Measurements from ENCODE around the gene SNAPC4. TPM values are rescaled to one million over a fixed set of nuclear protein-coding genes. Genes with fewer than 3 reads are reported as not detected.

SNAPC4 gene
- total and polyA plus RNA-seq, 4 experiments from 2014 or later, result 0.35 to 15.4 (median 7.6) TPM

DNA sequence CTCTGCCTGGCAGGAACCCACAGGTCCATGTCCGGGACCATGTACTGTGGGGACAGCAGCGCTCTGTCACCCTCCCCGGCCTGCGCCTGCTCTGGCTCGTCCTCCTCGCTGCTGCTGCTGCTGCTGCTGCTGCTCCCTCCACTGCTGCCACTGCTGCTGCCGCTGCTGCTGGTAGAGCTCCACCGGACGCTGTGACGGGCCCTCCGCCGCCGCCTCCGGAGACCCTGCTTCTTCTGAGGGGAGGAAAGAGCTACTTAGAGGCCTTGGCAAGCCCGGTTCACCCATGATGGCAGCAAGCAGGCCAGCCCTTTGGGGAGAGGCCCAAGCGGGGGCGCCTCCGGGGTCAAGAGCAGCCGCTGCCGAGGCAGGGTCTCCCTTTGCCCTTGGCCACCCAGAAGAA is 16.5 kb downstream of the SNAPC4 start:
- Histone ChIP-seq H3K27me3 (ENCODE audit: insufficient read depth, low read length) (no peaks in the 10 kb centered on the region), H3K4me1 (ENCODE audit: insufficient read depth, low read length) (peaks cover 22% of the 10 kb centered on the region), H3K9me3 (ENCODE audit: control insufficient read depth in 1 of 2, low read length in 2 of 2) (no peaks in the 10 kb centered on the region), H3K36me3 (ENCODE audit: insufficient read depth, low read length) (peaks cover 12% of the 10 kb centered on the region), H3K27ac (ENCODE audit: low read depth, low read length) (no peak overlapping the region), H3K4me3 (ENCODE audit: low read length in 2 of 2) (no peak overlapping the region)
- no peak overlapping the region for H3K4me3 Mint-ChIP-seq
- no peaks in the 10 kb centered on the region for H3K27me3 Mint-ChIP-seq
- intact Hi-C loops (cut with micrococcal nuclease), result no loop called here
- H3K9me3 Mint-ChIP-seq, result no peaks in the 10 kb centered on the region
- H3K36me3 Mint-ChIP-seq, result peaks cover 14 to 43% of the 10 kb centered on the region in 2 donors
- CTCF ChIA-PET (ENCODE audit: partially characterized antibody), result no interaction called here
- POLR2A ChIA-PET (ENCODE audit: partially characterized antibody), result no interaction called here
- no peak overlapping the region for H3K27ac Mint-ChIP-seq
- peaks cover 0 to 27% (median 12%) of the 10 kb centered on the region in 4 donors for H3K4me1 Mint-ChIP-seq
- no peak for DNase-seq

GRCh38 chr9:136381966-136382513 is 17.9 kb downstream of the SNAPC4 start:
- Histone ChIP-seq H3K4me3 (ENCODE audit: low read length in 2 of 2) (no peak overlapping the region), H3K4me1 (ENCODE audit: insufficient read depth, low read length) (peaks cover 22% of the 10 kb centered on the region), H3K9me3 (ENCODE audit: control insufficient read depth in 1 of 2, low read length in 2 of 2) (no peaks in the 10 kb centered on the region), H3K27me3 (ENCODE audit: insufficient read depth, low read length) (no peaks in the 10 kb centered on the region), H3K36me3 (ENCODE audit: insufficient read depth, low read length) (peaks cover 8% of the 10 kb centered on the region), H3K27ac (ENCODE audit: low read depth, low read length) (no peak overlapping the region)
- H3K9me3 Mint-ChIP-seq, result no peaks in the 10 kb centered on the region
- no peak overlapping the region for H3K27ac Mint-ChIP-seq
- H3K4me1 Mint-ChIP-seq, result peaks cover 0 to 27% (median 12%) of the 10 kb centered on the region in 4 donors
- ChIA-PET POLR2A (ENCODE audit: partially characterized antibody) (no interaction called here), CTCF (ENCODE audit: partially characterized antibody) (no interaction called here)
- peaks cover 6 to 37% of the 10 kb centered on the region in 2 donors for H3K36me3 Mint-ChIP-seq
- H3K27me3 Mint-ChIP-seq, result no peaks in the 10 kb centered on the region
- no peak for DNase-seq
- intact Hi-C loops (cut with micrococcal nuclease), result no loop called here
- H3K4me3 Mint-ChIP-seq, result no peak overlapping the region

GRCh38 chr9:136381311-136381710 is 18.7 kb downstream of the SNAPC4 start:
- H3K27me3 ChIP-seq (ENCODE audit: insufficient read depth, low read length), result no peaks in the 10 kb centered on the region
- no peaks in the 10 kb centered on the region for H3K9me3 Mint-ChIP-seq
- no peaks in the 10 kb centered on the region for H3K27me3 Mint-ChIP-seq
- peaks cover 0 to 26% (median 12%) of the 10 kb centered on the region in 4 donors for H3K4me1 Mint-ChIP-seq
- POLR2A ChIA-PET (ENCODE audit: partially characterized antibody), result no interaction called here
- H3K9me3 ChIP-seq (ENCODE audit: control insufficient read depth in 1 of 2, low read length in 2 of 2), result no peaks in the 10 kb centered on the region
- no peak overlapping the region for H3K27ac ChIP-seq (ENCODE audit: low read depth, low read length)
- DNase-seq, result no peak
- no peak overlapping the region for H3K4me3 Mint-ChIP-seq
- no peak overlapping the region for H3K4me3 ChIP-seq (ENCODE audit: low read length in 2 of 2)
- H3K4me1 ChIP-seq (ENCODE audit: insufficient read depth, low read length), result peaks cover 22% of the 10 kb centered on the region
- peaks cover 6 to 32% of the 10 kb centered on the region in 2 donors for H3K36me3 Mint-ChIP-seq
- intact Hi-C loops (cut with micrococcal nuclease), result no loop called here
- peaks cover 8% of the 10 kb centered on the region for H3K36me3 ChIP-seq (ENCODE audit: insufficient read depth, low read length)
- CTCF ChIA-PET (ENCODE audit: partially characterized antibody), result no interaction called here
- no peak overlapping the region for H3K27ac Mint-ChIP-seq

- Mint-ChIP-seq H3K27me3 (no peaks in the 10 kb centered on the region), H3K36me3 (peaks cover 6 to 24% of the 10 kb centered on the region in 2 donors), H3K4me1 (peaks cover 0 to 16% (median 8%) of the 10 kb centered on the region in 4 donors), H3K4me3 (no peak overlapping the region), H3K27ac (no peak overlapping the region), H3K9me3 (no peaks in the 10 kb centered on the region)
- Histone ChIP-seq H3K27me3 (ENCODE audit: insufficient read depth, low read length) (no peaks in the 10 kb centered on the region), H3K9me3 (ENCODE audit: control insufficient read depth in 1 of 2, low read length in 2 of 2) (no peaks in the 10 kb centered on the region), H3K4me3 (ENCODE audit: low read length in 2 of 2) (no peak overlapping the region), H3K27ac (ENCODE audit: low read depth, low read length) (no peak overlapping the region), H3K4me1 (ENCODE audit: insufficient read depth, low read length) (peaks cover 14% of the 10 kb centered on the region), H3K36me3 (ENCODE audit: insufficient read depth, low read length) (peaks cover 8% of the 10 kb centered on the region)
- intact Hi-C loops (cut with micrococcal nuclease), result no loop called here
- ChIA-PET POLR2A (ENCODE audit: partially characterized antibody) (no interaction called here), CTCF (ENCODE audit: partially characterized antibody) (no interaction called here)
- DNase-seq, result no peak
Measured at GRCh38 chr9:136380381-136380780, 19.6 kb downstream of the SNAPC4 start.

- H3K9me3 Mint-ChIP-seq, result no peaks in the 10 kb centered on the region
- H3K27ac Mint-ChIP-seq, result no peak overlapping the region
- ChIA-PET POLR2A (ENCODE audit: partially characterized antibody) (no interaction called here), CTCF (ENCODE audit: partially characterized antibody) (no interaction called here)
- H3K27me3 Mint-ChIP-seq, result no peaks in the 10 kb centered on the region
- Histone ChIP-seq H3K9me3 (ENCODE audit: control insufficient read depth in 1 of 2, low read length in 2 of 2) (no peaks in the 10 kb centered on the region), H3K36me3 (ENCODE audit: insufficient read depth, low read length) (peaks cover 8% of the 10 kb centered on the region), H3K4me1 (ENCODE audit: insufficient read depth, low read length) (peaks cover 9% of the 10 kb centered on the region), H3K27me3 (ENCODE audit: insufficient read depth, low read length) (no peaks in the 10 kb centered on the region), H3K27ac (ENCODE audit: low read depth, low read length) (no peak overlapping the region), H3K4me3 (ENCODE audit: low read length in 2 of 2) (no peak overlapping the region)
- H3K4me3 Mint-ChIP-seq, result no peak overlapping the region
- intact Hi-C loops (cut with micrococcal nuclease), result no loop called here
- H3K36me3 Mint-ChIP-seq, result peaks cover 4 to 21% of the 10 kb centered on the region in 2 donors
- no peak for DNase-seq
- peaks cover 0 to 12% (median 4%) of the 10 kb centered on the region in 4 donors for H3K4me1 Mint-ChIP-seq
Measured at GRCh38 chr9:136379891-136380290, 20.1 kb downstream of the SNAPC4 start.

DNA sequence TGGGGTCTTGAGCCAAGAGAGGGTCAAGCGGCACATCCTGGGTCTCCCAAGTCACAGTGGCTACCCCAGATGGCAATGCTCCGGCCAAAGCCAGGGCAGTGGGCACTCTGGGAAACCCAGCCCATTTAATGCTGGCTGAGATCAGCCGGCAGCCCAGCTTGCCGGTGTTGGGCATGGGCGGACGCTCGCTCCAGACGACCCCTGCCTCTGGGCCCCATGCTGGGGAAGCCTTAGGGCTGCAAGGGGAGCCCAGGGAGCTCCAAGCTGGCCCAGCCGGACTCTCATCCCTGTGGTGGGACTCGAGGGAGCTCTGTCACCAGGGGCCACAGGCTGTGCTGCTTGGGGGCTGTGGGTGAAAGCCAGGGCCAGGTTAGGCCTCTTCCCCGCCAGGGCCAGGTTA is 20.6 kb downstream of the SNAPC4 start:
- peaks cover 8% of the 10 kb centered on the region for H3K36me3 ChIP-seq (ENCODE audit: insufficient read depth, low read length)
- Mint-ChIP-seq H3K9me3 (no peaks in the 10 kb centered on the region), H3K4me1 (peaks cover 0 to 7% (median 0%) of the 10 kb centered on the region in 4 donors), H3K4me3 (no peak overlapping the region), H3K36me3 (peaks cover 0 to 16% of the 10 kb centered on the region in 2 donors), H3K27me3 (no peaks in the 10 kb centered on the region), H3K27ac (no peak overlapping the region)
- H3K27me3 ChIP-seq (ENCODE audit: insufficient read depth, low read length), result no peaks in the 10 kb centered on the region
- H3K4me1 ChIP-seq (ENCODE audit: insufficient read depth, low read length), result peaks cover 4% of the 10 kb centered on the region
- H3K9me3 ChIP-seq (ENCODE audit: control insufficient read depth in 1 of 2, low read length in 2 of 2), result no peaks in the 10 kb centered on the region
- DNase-seq, result no peak
- intact Hi-C loops (cut with micrococcal nuclease), result no loop called here
- no peak overlapping the region for H3K4me3 ChIP-seq (ENCODE audit: low read length in 2 of 2)
- CTCF ChIA-PET (ENCODE audit: partially characterized antibody), result no interaction called here
- no peak overlapping the region for H3K27ac ChIP-seq (ENCODE audit: low read depth, low read length)
- POLR2A ChIA-PET (ENCODE audit: partially characterized antibody), result no interaction called here

- intact Hi-C loops (cut with micrococcal nuclease), result no loop called here
- Mint-ChIP-seq H3K9me3 (no peaks in the 10 kb centered on the region), H3K36me3 (peaks cover 0 to 11% of the 10 kb centered on the region in 2 donors), H3K4me1 (peaks cover 0 to 2% (median 0%) of the 10 kb centered on the region in 4 donors), H3K4me3 (no peak overlapping the region), H3K27ac (no peak overlapping the region), H3K27me3 (no peaks in the 10 kb centered on the region)
- POLR2A ChIA-PET (ENCODE audit: partially characterized antibody), result no interaction called here
- DNase-seq, result no peak
- no peak overlapping the region for H3K4me3 ChIP-seq (ENCODE audit: low read length in 2 of 2)
- peaks cover 8% of the 10 kb centered on the region for H3K36me3 ChIP-seq (ENCODE audit: insufficient read depth, low read length)
- no peaks in the 10 kb centered on the region for H3K9me3 ChIP-seq (ENCODE audit: control insufficient read depth in 1 of 2, low read length in 2 of 2)
- H3K27me3 ChIP-seq (ENCODE audit: insufficient read depth, low read length), result no peaks in the 10 kb centered on the region
- no peaks in the 10 kb centered on the region for H3K4me1 ChIP-seq (ENCODE audit: insufficient read depth, low read length)
- H3K27ac ChIP-seq (ENCODE audit: low read depth, low read length), result no peak overlapping the region
- CTCF ChIA-PET (ENCODE audit: partially characterized antibody), result no interaction called here
Measured at GRCh38 chr9:136379003-136379287, 21.0 kb downstream of the SNAPC4 start.

Measured in CD4-positive, alpha-beta memory T cell (primary cell).